Coronary artery (tissue), 2 donors: ENCODE data around the gene KIF23.
"Not testable (repeated sequence)": the region's sequence is repeated elsewhere in the genome, so short reads cannot be mapped to it uniquely, and the experiment has no call there.

Source experiments
- DNase-seq: peaks from one replicate; pipeline ENCODE4 v3.0.0-alpha.2; 2017; ENCODE audit warnings: low spot score
- H3K27ac ChIP-seq, 2 donors: fragments of 200-600 bp; sonication (generic); one replicate each; pipeline ENCODE4 v1.5.1; 2016 to 2019
- H3K4me3 ChIP-seq: fragments of 200-600 bp; sonication (generic); 2 replicates; pipeline ENCODE4 v1.5.1; 2016; ENCODE audit warnings: mild to moderate bottlenecking, moderate library complexity
- CTCF ChIP-seq: fragments of 200-600 bp; sonication (generic); IDR thresholded peaks from one replicate; pipeline ENCODE4 v1.5.1; 2019; ENCODE audit warnings: antibody characterized with exemption

KIF23 gene

GRCh38 chr15:69380100-69380725 lies 33.9 kb upstream of the KIF23 start:
- DNase-seq: no peak
- Histone ChIP-seq H3K4me3 (no peak overlapping the region), H3K27ac (no peak overlapping the region)
- no peak for TF ChIP-seq CTCF

- DNase-seq: no peak
- Histone ChIP-seq H3K4me3 (no peak overlapping the region), H3K27ac (no peak overlapping the region)
- no peak for TF ChIP-seq CTCF
Measured at GRCh38 chr15:69380726-69381105, 33.4 kb upstream of the KIF23 start.

GRCh38 chr15:69382176-69382575 lies 32.0 kb upstream of the KIF23 start:
- H3K27ac ChIP-seq, DNase-seq, H3K4me3 ChIP-seq: not testable (repeated sequence)

- H3K27ac ChIP-seq, H3K4me3 ChIP-seq, DNase-seq: not testable (repeated sequence)
Measured at GRCh38 chr15:69384066-69384465, 30.1 kb upstream of the KIF23 start.

GRCh38 chr15:69384626-69385598 lies 29.2 kb upstream of the KIF23 start:
- Histone ChIP-seq H3K27ac (no peak overlapping the region), H3K4me3 (no peak overlapping the region)
- no peak for DNase-seq
- TF ChIP-seq CTCF: no peak

- no peak for TF ChIP-seq CTCF
- no peak for DNase-seq
- H3K4me3 ChIP-seq: no peak overlapping the region
- no peak overlapping the region for H3K27ac ChIP-seq
Measured at GRCh38 chr15:69385831-69386230, 28.3 kb upstream of the KIF23 start.

- Histone ChIP-seq H3K4me3 (no peak overlapping the region), H3K27ac (no peak overlapping the region)
- no peak for TF ChIP-seq CTCF
- no peak for DNase-seq
Measured at GRCh38 chr15:69386284-69386683, 27.9 kb upstream of the KIF23 start.

GRCh38 chr15:69388260-69388705 lies 25.9 kb upstream of the KIF23 start:
- H3K27ac ChIP-seq: no peak overlapping the region
- no peak for DNase-seq
- TF ChIP-seq CTCF: no peak
- H3K4me3 ChIP-seq: no peak overlapping the region
